NCI-H82 (cell line): Measurements from ENCODE around the gene IL11.

Experiments used
- DNase-seq: peaks from one replicate; lab custom pipeline; 2025; lab: John Stamatoyannopoulos, UW

Gene IL11

GRCh38 chr19:55372316-55373081 lies 2.2 kb upstream of the IL11 start:
- DNase-seq, result no peak

- peak; percentile 82 for DNase-seq
Measured at GRCh38 chr19:55369653-55370304, 484 bp downstream of the IL11 start.

GRCh38 chr19:55368701-55369563 lies 1.3 kb downstream of the IL11 start:
- DNase-seq, result peak; percentile 37

- no peak for DNase-seq
Measured at GRCh38 chr19:55368106-55368505, 2.2 kb downstream of the IL11 start.

GRCh38 chr19:55366790-55367189 lies 3.5 kb downstream of the IL11 start:
- DNase-seq, result no peak

GRCh38 chr19:55365964-55366363 lies 4.3 kb downstream of the IL11 start:
- no peak for DNase-seq

GRCh38 chr19:55365245-55365644 lies 5.0 kb downstream of the IL11 start:
- DNase-seq, result no peak

GRCh38 chr19:55362990-55363716 lies 7.1 kb downstream of the IL11 start, which contains the start of gene GARIN5B:
TSS of gene GARIN5B (minus strand) at chr19:55363260. CDS start at chr19:55363066, 194 bp downstream.
- no peak for DNase-seq

- DNase-seq, result no peak
Measured at GRCh38 chr19:55362174-55362989, 7.9 kb downstream of the IL11 start.

- no peak for DNase-seq
Measured at GRCh38 chr19:55360902-55361301, 9.4 kb downstream of the IL11 start.

GRCh38 chr19:55358943-55359908 lies 11.0 kb downstream of the IL11 start:
- no peak for DNase-seq

- DNase-seq, result no peak
Measured at GRCh38 chr19:55358493-55358892, 11.8 kb downstream of the IL11 start.

- DNase-seq, result peak; percentile 60
Measured at GRCh38 chr19:55355213-55355821, 14.9 kb downstream of the IL11 start.

GRCh38 chr19:55354698-55355212 lies 15.5 kb downstream of the IL11 start, which contains the start of gene COX6B2:
TSS of gene COX6B2 (minus strand) at chr19:55354719. CDS start at chr19:55354521, 198 bp downstream.
- DNase-seq, result no peak

- DNase-seq, result peak; percentile 77
Measured at GRCh38 chr19:55353803-55354697, 16.2 kb downstream of the IL11 start.

- no peak for DNase-seq
Measured at GRCh38 chr19:55353356-55353802, 16.9 kb downstream of the IL11 start.

GRCh38 chr19:55352549-55353145 lies 17.6 kb downstream of the IL11 start:
- no peak for DNase-seq
